ENCODE results near the gene MCF2L.

MCF2L gene

DNA sequence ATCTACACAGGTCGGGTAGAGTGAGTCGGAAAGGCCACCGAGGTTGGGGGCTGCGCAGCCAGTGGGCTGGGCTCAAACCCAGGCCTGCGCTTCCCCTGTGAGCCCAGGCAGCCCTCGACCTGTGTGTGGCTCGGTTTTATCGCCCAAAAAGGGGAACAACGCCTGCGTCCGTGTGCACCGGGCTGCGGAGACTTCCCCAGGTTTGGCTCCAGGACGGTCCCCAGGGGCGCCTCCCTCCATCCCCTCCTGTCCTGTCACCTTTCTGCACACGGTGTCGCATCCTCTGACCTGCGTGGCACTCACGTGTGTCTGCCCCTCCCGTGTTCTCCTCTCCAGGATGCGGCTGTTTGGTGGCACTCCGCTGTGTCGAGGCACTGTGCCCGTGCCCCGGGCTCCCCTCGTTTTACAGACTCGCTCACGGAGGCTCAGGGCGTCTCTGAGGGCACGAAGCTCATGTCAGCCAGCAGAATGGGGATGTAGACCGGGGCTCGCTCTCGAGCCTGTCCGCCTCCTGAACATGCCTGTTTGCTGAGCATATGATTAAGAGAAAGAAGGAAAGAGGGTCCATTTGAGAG, 25.9 kb downstream of the MCF2L start:
- no peak for DNase-seq (ENCODE audit: low read depth)
- in situ Hi-C loops (cut with HindIII; ENCODE audit: low sequenced_read_pairs) = no loop called here
- no peak overlapping the region for H3K4me3 ChIP-seq (ENCODE audit: low read depth, low read length)
- TF ChIP-seq, protein P1, sequence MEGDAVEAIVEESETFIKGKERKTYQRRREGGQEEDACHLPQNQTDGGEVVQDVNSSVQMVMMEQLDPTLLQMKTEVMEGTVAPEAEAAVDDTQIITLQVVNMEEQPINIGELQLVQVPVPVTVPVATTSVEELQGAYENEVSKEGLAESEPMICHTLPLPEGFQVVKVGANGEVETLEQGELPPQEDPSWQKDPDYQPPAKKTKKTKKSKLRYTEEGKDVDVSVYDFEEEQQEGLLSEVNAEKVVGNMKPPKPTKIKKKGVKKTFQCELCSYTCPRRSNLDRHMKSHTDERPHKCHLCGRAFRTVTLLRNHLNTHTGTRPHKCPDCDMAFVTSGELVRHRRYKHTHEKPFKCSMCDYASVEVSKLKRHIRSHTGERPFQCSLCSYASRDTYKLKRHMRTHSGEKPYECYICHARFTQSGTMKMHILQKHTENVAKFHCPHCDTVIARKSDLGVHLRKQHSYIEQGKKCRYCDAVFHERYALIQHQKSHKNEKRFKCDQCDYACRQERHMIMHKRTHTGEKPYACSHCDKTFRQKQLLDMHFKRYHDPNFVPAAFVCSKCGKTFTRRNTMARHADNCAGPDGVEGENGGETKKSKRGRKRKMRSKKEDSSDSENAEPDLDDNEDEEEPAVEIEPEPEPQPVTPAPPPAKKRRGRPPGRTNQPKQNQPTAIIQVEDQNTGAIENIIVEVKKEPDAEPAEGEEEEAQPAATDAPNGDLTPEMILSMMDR (IDR thresholded peaks at IDR 0.05; ENCODE audit: low read depth, low read length, missing control alignments) = no peak

DNA sequence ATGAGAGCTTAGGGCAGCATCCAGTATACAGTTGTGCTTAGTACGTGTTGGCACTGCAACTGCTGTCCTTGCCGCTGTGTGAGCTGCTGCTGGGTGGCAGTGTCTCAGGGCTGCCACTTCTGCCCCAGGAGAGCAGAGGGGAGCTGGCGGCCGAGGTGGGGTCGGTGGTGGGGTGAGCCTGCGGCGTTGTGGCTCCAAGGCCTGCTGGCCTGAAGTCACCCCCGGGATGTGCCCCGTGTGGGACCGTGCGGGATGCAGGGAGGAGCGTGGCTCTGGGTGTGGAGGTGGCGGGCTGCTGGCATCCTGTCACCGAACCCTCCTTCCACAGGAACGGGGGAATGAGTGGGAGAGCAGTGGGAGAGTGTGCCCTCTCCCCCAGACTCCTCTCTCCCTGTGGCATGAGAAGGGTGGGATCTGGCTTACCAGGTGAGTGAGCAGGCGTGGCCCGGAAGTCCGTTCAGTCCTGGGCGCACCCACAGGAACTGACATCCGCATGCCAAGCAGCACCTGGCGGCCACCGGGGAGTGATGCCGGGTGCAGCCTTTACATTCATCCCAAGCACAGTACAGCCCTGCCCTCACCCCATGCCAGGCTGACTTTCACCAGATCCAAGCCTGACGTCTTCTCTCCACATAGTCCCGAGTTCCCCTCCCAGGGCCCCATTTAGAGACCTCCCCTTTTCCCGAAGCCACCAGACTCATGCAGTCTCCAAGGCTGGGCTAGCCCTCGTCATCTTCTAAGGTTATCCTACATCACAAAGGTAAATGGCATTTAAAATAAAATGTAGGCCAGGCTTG, 26.6 kb downstream of the MCF2L start:
- DNase-seq (ENCODE audit: low read depth) = no peak
- in situ Hi-C loops (cut with HindIII; ENCODE audit: low sequenced_read_pairs) = no loop called here
- TF ChIP-seq, protein P1 (IDR thresholded peaks at IDR 0.05; ENCODE audit: low read depth, low read length, missing control alignments) = no peak
- no peak overlapping the region for H3K4me3 ChIP-seq (ENCODE audit: low read depth, low read length)

DNA sequence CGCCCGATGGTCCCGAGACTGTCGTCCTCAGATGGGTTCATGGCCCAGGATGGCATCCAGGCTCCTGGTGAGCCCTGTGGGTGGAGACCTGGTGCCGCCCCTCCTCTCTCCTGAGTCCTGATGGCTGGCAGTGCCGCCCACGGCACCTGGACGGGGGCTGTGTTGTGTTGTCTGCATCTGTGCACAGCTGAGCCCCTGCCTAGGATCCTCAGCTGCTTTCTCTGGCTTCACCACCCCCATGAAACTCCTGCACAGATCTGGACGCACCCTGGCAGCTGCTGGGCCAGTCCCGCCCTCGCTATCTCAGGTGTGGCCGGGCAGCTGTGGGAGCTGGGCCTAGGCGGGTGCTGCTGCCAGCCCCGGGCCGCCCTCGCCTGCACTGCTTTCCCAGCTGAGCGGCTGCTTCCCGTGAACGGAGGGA, 27.7 kb downstream of the MCF2L start:
- TF ChIP-seq, protein P1 (IDR thresholded peaks at IDR 0.05; ENCODE audit: low read depth, low read length, missing control alignments) = no peak
- in situ Hi-C loops (cut with HindIII; ENCODE audit: low sequenced_read_pairs) = no loop called here
- no peak overlapping the region for H3K4me3 ChIP-seq (ENCODE audit: low read depth, low read length)
- DNase-seq (ENCODE audit: low read depth) = no peak

DNA sequence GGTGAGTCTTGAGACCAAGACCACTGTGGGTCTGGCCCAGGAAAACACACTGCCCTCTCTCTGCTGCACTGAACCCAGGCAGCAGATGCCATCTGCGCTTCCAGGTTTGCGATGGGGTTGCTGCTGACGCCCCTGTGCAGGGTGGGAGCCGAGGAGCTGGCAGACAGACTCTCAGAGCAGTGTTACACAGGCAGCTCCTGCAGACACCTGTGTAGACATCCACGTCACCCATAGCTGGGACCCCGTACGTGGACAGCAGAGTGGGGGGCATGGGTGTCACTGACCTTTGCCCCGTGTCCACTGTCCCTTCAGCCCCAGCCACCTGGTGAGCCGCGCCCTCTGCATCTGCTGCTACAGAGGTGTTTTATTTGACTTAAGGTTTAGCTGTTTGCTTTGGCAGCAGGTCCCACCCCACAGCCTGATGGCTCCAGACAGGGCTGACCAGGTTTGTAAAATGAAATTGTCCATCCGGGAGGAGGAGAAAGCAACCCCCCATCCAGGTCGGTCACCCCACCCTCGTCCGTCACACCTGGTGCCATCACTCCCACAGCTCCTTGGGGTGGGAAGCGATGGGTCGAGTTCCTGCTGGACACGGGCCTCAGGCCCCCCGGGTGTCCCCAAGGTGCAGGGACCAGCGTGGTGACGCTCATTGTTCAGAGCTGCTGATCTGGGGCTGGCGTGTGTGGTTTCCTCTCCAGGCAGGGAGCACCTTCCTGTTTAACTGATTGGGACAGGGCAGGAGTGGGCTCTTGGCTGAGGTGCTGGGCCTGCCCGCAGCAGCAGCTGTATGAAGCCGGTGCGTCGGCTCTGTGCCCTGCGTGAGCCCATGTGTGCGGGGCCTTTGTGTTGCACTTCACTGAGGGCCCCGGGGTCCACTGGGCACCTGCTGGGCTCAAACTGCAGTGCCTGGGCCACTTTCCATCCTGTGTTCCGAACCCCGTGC, 28.4 kb downstream of the MCF2L start:
- TF ChIP-seq, protein P1 (IDR thresholded peaks at IDR 0.05; ENCODE audit: low read depth, low read length, missing control alignments) = no peak
- in situ Hi-C loops (cut with HindIII; ENCODE audit: low sequenced_read_pairs) = no loop called here
- DNase-seq (ENCODE audit: low read depth) = no peak
- H3K4me3 ChIP-seq (ENCODE audit: low read depth, low read length) = no peak overlapping the region

DNA sequence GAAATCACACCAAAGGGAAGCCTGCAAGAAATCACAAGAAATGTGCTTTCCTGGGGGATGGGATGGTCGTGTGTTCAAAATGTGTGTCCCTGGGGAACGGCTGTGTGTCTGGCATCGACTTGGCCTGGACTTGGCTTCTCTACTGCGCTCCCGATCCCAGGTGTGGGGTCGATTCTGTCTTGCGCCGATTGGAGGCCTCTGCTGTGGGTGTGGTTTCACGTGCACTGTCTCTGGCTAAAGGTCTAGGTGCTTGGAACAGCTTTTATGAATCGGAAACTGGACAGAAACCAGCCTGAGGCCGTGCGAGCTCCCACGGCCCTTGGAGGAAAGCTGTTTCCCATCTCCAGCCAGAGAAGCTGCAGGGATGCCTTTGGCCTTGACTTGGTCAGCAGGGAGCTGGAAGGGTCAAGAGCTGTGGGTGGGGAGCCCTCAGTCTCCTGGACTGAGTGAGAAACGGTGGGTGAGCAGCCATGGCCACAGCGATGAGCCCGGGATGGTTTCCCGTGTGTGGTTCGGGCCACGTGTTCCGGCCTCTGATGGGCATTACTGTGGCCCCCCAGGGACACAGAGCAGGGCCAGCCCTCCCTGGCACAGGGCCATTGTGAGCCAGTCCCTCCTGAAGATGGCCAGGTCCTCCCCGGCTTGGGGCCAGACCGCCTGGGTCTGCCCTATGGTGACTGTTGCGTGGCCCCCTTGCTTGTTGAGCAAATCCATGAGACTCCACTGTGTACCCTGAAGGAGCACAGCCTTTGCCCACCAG, 29.7 kb downstream of the MCF2L start:
- DNase-seq (ENCODE audit: low read depth) = no peak
- no peak overlapping the region for H3K4me3 ChIP-seq (ENCODE audit: low read depth, low read length)
- in situ Hi-C loops (cut with HindIII; ENCODE audit: low sequenced_read_pairs) = no loop called here
- TF ChIP-seq, protein P1 (IDR thresholded peaks at IDR 0.05; ENCODE audit: low read depth, low read length, missing control alignments) = no peak

Data from astrocyte of the cerebellum (primary cell).